ENCODE data around the gene INSYN2A.

DNA sequence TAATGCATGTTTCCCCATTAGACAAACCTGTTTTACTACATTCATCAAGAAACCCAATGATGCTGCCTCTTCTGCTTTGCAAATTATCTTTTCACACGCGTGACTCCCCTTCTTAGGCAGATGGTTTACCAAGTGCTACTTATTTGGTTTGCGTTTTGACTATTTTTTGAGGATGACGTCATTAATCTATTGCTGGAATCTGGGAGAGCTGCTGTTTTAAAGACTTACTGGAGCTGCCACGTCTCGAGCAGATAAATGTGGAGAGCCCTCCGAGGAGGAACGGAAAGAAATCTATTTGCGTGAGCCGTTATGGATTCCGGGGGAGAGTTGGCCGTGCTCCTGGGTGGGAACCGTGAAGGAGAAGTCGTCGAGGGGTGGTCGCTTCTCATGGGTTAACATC, 19.7 kb downstream of the INSYN2A start:
- TF ChIP-seq, protein P1, sequence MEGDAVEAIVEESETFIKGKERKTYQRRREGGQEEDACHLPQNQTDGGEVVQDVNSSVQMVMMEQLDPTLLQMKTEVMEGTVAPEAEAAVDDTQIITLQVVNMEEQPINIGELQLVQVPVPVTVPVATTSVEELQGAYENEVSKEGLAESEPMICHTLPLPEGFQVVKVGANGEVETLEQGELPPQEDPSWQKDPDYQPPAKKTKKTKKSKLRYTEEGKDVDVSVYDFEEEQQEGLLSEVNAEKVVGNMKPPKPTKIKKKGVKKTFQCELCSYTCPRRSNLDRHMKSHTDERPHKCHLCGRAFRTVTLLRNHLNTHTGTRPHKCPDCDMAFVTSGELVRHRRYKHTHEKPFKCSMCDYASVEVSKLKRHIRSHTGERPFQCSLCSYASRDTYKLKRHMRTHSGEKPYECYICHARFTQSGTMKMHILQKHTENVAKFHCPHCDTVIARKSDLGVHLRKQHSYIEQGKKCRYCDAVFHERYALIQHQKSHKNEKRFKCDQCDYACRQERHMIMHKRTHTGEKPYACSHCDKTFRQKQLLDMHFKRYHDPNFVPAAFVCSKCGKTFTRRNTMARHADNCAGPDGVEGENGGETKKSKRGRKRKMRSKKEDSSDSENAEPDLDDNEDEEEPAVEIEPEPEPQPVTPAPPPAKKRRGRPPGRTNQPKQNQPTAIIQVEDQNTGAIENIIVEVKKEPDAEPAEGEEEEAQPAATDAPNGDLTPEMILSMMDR (IDR thresholded peaks at IDR 0.05) = no peak
- no peak for TF ChIP-seq POLR2A (IDR thresholded peaks at IDR 0.05)
